ENCODE measurements around the gene BLMH. TPM values are rescaled to one million over a fixed set of nuclear protein-coding genes. Genes with fewer than 3 reads are reported as not detected.

The BLMH gene
- total and polyA plus RNA-seq, 10 of the 15 experiments (the other 5 are each of a cell fraction or from before 2014, with no cell fraction given), result 16.1 to 63.9 (median 54.0) TPM

DNA sequence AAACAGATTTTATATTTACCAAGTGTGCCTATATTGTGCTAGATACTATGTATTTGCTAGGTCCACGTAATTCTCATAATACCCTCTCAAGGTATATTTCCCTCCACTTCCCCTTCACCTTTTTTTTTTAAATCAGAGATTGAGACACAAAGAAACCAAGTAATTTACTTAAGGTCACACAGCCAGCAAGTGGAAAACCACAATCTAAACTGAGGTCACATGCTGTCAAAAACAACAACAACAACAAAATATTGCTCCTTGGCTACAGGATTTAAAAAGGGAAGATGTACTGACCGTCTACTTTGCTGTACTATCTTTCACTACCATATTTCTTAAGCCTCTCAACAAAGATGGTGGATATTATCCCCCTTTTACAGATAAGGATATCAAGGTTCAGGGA lies 15.8 kb downstream of the BLMH start:
- FAIRE-seq (no peak), DNase-seq (ENCODE audit: low read depth, low spot score) (no peak), ATAC-seq (peak; percentile 48; the same call in 2 of the 3 replicates)
- H3K4me3 ChIP-seq, result no peak overlapping the region
- SMC1A ChIA-PET (ENCODE audit: uncharacterized antibody, unreplicated experiment), result interaction anchor here (1.1 kb wide), 1 partner anchor 59 kb away, joined by 3 read pairs; no protein-coding TSS in a partner anchor
- BruUV-seq (replicated peaks), result no TSS peak
- no peaks in the 10 kb centered on the region; the same call in 1 of the 2 replicates for H3K4me1 ChIP-seq (ENCODE audit: control insufficient read depth, insufficient read depth, low read length)
- 23% methylated on average over 2 of the region's 2 CpGs for WGBS (ENCODE audit: insufficient coverage, insufficient replicate concordance, low lambda C conversion rate, missing lambda C conversion rate)
- H2AFZ ChIP-seq (ENCODE audit: control insufficient read depth, low read depth, low read length), result no peak overlapping the region
- intact Hi-C loops (cut with micrococcal nuclease; ENCODE audit: unreplicated experiment), result loop anchor here (5.0 kb wide), 1 partner anchor 149 kb away; no protein-coding TSS in a partner anchor
- no peaks in the 10 kb centered on the region for H4K20me1 ChIP-seq (ENCODE audit: control insufficient read depth, insufficient read depth)
- H3K36me3 ChIP-seq (ENCODE audit: control insufficient read depth in 2 of 2, insufficient read depth in 2 of 2, low read length in 1 of 2), result peaks cover 5 to 31% of the 10 kb centered on the region in 2 experiments
- H3K9me3 ChIP-seq (replicated peaks; ENCODE audit: control insufficient read depth, insufficient read depth, low read length), result no peaks in the 10 kb centered on the region
- peak; percentile 46 to 56; a peak in 2 of 4 replicates for TF ChIP-seq BHLHE40 (IDR thresholded peaks at IDR 0.05; ENCODE audit: borderline replicate concordance in 1 of 2, low read depth in 2 of 2, low read length in 1 of 2)
- TF ChIP-seq ZZZ3 (IDR thresholded peaks at IDR 0.05; ENCODE audit: control insufficient read depth, insufficient read length, low read depth), result no peak
- no peak for TF ChIP-seq CBX5 (IDR thresholded peaks at IDR 0.05; ENCODE audit: low read depth)
- TF ChIP-seq SIX5 (IDR thresholded peaks at IDR 0.05; ENCODE audit: low read depth, low read length, severe bottlenecking), result no peak
- no peak for TF ChIP-seq KAT2A (conservative IDR thresholded peaks at IDR 0.05; ENCODE audit: control insufficient read depth, low read depth, low read length)
- TF ChIP-seq ETV6 (conservative IDR thresholded peaks at IDR 0.05 in 1 of 2, IDR thresholded peaks at IDR 0.05 in 1 of 2; ENCODE audit: borderline replicate concordance in 1 of 2, low read depth in 1 of 2), result no peak
- TF ChIP-seq ZNF384 (IDR thresholded peaks at IDR 0.05; ENCODE audit: borderline replicate concordance, low read depth, low read length), result peak; percentile 48; the same call in 1 of the 2 replicates
- no peak for TF ChIP-seq YY1 (IDR thresholded peaks at IDR 0.05; ENCODE audit: low read depth, low read length)
- no peak for TF ChIP-seq DPF2 (IDR thresholded peaks at IDR 0.05)
- 0 out of 2 replicates have a peak, but pooled peaks have one; percentile 16 for TF ChIP-seq NR2F1 (conservative IDR thresholded peaks at IDR 0.05)
- TF ChIP-seq RUNX3 (IDR thresholded peaks at IDR 0.05; ENCODE audit: low read length), result peak; percentile 51
- RAD21 ChIA-PET (ENCODE audit: unreplicated experiment), result no interaction called here
- no peaks in the 10 kb centered on the region for H3K79me2 ChIP-seq (ENCODE audit: control insufficient read depth, insufficient read depth, low read length)
- no peak overlapping the region for H3K27ac ChIP-seq (ENCODE audit: control insufficient read depth, insufficient read depth)
- POLR2A ChIA-PET, result no interaction called here
- no peaks in the 10 kb centered on the region for H3K27me3 ChIP-seq (replicated peaks in 1 of 2; ENCODE audit: control insufficient read depth in 2 of 2, insufficient read depth in 2 of 2, low read length in 1 of 2)
- H3K4me2 ChIP-seq (ENCODE audit: control insufficient read depth, insufficient read depth), result no peak overlapping the region
- in situ Hi-C loops (cut with MboI), result no loop called here
- CTCF ChIA-PET, result interaction anchor here (2.7 kb wide), 1 partner anchor 61 kb away, joined by 7 read pairs; no protein-coding TSS in a partner anchor
- H3K9ac ChIP-seq (ENCODE audit: control insufficient read depth, insufficient read depth, low read length), result no peak overlapping the region

Measured in GM12878 (cell line).